Endothelial cell of umbilical vein (primary cell): ENCODE data around the gene AVL9. TPM values are rescaled to one million over a fixed set of nuclear protein-coding genes. Genes with fewer than 3 reads are reported as not detected.

Source experiments
- BruUV-seq: library from RNA; stranded (reverse); fragments of 400-500 nt; replicated peaks from 2 replicates; lab custom pipeline; 2021; lab: Mats Ljungman, UMichigan
- CTCF ChIA-PET: fragments of 300-600, 350-600 bp; sonication (Branson Sonifier 250); formaldehyde crosslinking; loops from one replicate; lab custom pipeline; 2021; ENCODE audit warnings: antibody characterized with exemption, inconsistent platforms; lab: Charles Lee
- POLR2A ChIA-PET: fragments of 300-600, 350-600 bp; sonication (Branson Sonifier 250); formaldehyde crosslinking; loops from one replicate; lab custom pipeline; 2021; ENCODE audit warnings: antibody characterized with exemption, inconsistent platforms; lab: Charles Lee
- DNase-seq: peaks from one replicate; pipeline ENCODE4 v3.0.0-alpha.2; 2011; ENCODE audit warnings: low read depth, low spot score
- FAIRE-seq: peaks from 2 replicates; lab custom pipeline; 2011; peaks lifted over from hg19 to GRCh38; lab: Jason Lieb, UNC
- H2AFZ ChIP-seq: 2 replicates; pipeline ENCODE4 v1.6.0; 2012; ENCODE audit warnings: low read depth, low read length, control low read depth, inconsistent platforms
- H3K27ac ChIP-seq: 2 replicates; pipeline ENCODE4 v1.5.1; 2011; ENCODE audit warnings: low read depth, mild to moderate bottlenecking, control low read depth, low read length, moderate library complexity; ENCODE audit not compliant: insufficient read depth
- H3K27me3 ChIP-seq, 2 experiments: 2 replicates each; pipeline versions ENCODE4 v1.6.0 to v1.6.1; 2011; ENCODE audit warnings: low read length in 2 of 2, mixed read lengths in 1 of 2; ENCODE audit not compliant: control insufficient read depth in 2 of 2, insufficient read depth in 2 of 2
- H3K36me3 ChIP-seq, 2 experiments: 2 replicates in 1 of 2; 3 replicates in 1 of 2; pipeline ENCODE4 v1.5.1; 2011; ENCODE audit warnings: low read length in 2 of 2, mild to moderate bottlenecking in 1 of 2, moderate library complexity in 1 of 2; ENCODE audit not compliant: control insufficient read depth in 2 of 2, insufficient read depth in 2 of 2; ENCODE audit errors: extremely low read depth in 1 of 2
- H3K4me1 ChIP-seq: 3 replicates; pipeline ENCODE4 v1.5.1; 2011; ENCODE audit warnings: mild to moderate bottlenecking, low read length; ENCODE audit not compliant: control insufficient read depth, insufficient read depth; ENCODE audit errors: extremely low read depth
- H3K4me2 ChIP-seq: 2 replicates; pipeline ENCODE4 v1.6.1; 2011; ENCODE audit warnings: low read length, control low read depth, mixed read lengths; ENCODE audit not compliant: insufficient read depth
- H3K4me3 ChIP-seq, 3 experiments: fragments of 200-600 bp in 1 of 3; sonication (generic), shearing (Covaris generic) in 1 of 3; replicated peaks in 1 of 3; 2 replicates each; pipeline ENCODE4 v1.5.1; 2011 to 2016; ENCODE audit warnings: control low read depth in 3 of 3, low read length in 3 of 3, mild to moderate bottlenecking in 2 of 3, inconsistent platforms in 1 of 3, low read depth in 1 of 3, moderate library complexity in 1 of 3; ENCODE audit not compliant: insufficient read depth in 1 of 3
- H3K79me2 ChIP-seq: 2 replicates; pipeline ENCODE4 v1.6.0; 2012; ENCODE audit warnings: low read length, inconsistent platforms; ENCODE audit not compliant: control insufficient read depth, insufficient read depth
- H3K9ac ChIP-seq: replicated peaks from 2 replicates; pipeline ENCODE3; 2011; ENCODE audit warnings: low read length, control low read depth; ENCODE audit not compliant: insufficient read depth; ENCODE audit errors: extremely low read depth
- H3K9me1 ChIP-seq: replicated peaks from 3 replicates; pipeline ENCODE4 v1.6.0; 2011; ENCODE audit warnings: mild to moderate bottlenecking, low read length; ENCODE audit not compliant: control insufficient read depth, insufficient read depth; ENCODE audit errors: extremely low read depth
- H3K9me3 ChIP-seq: replicated peaks from 2 replicates; pipeline ENCODE4 v1.5.1; 2012; ENCODE audit warnings: low read length, inconsistent platforms; ENCODE audit not compliant: control insufficient read depth, insufficient read depth
- H4K20me1 ChIP-seq: replicated peaks from 2 replicates; pipeline ENCODE3; 2011; ENCODE audit warnings: mild to moderate bottlenecking, low read length; ENCODE audit not compliant: control insufficient read depth, insufficient read depth; ENCODE audit errors: extremely low read depth
- CTCF ChIP-seq, 2 donors: IDR thresholded peaks; 1 replicate in 1 of 2; 2 replicates in 1 of 2; pipeline ENCODE4 v1.5.1; 2011; ENCODE audit warnings: low read length in 2 of 2, mild to moderate bottlenecking in 2 of 2, moderate library complexity in 2 of 2, control low read depth in 1 of 2, inconsistent platforms in 1 of 2, low read depth in 1 of 2; ENCODE audit not compliant: insufficient read depth in 1 of 2; ENCODE audit errors: extremely low read depth in 1 of 2
- EZH2 ChIP-seq: IDR thresholded peaks from 2 replicates; pipeline ENCODE4 v1.6.1; 2012; ENCODE audit warnings: borderline replicate concordance, low read depth, mild to moderate bottlenecking, moderate library complexity, low read length, inconsistent platforms; ENCODE audit not compliant: severe bottlenecking
- FOS ChIP-seq: IDR thresholded peaks from 2 replicates; pipeline ENCODE4 v1.6.1; 2011; ENCODE audit warnings: mild to moderate bottlenecking, low read length, moderate library complexity, borderline replicate concordance; ENCODE audit not compliant: insufficient read depth
- GATA2 ChIP-seq: IDR thresholded peaks from 2 replicates; pipeline ENCODE4 v1.7.0; 2011; ENCODE audit warnings: low read depth, mild to moderate bottlenecking, moderate library complexity, mixed read lengths, low read length; ENCODE audit not compliant: insufficient read length, insufficient read depth
- JUN ChIP-seq: IDR thresholded peaks from 2 replicates; pipeline ENCODE4 v1.6.1; 2011; ENCODE audit warnings: borderline replicate concordance, low read depth; ENCODE audit not compliant: insufficient read length, insufficient read depth
- MAX ChIP-seq: IDR thresholded peaks from 2 replicates; pipeline ENCODE4 v1.6.1; 2011; ENCODE audit not compliant: insufficient read depth, insufficient read length
- MYC ChIP-seq: IDR thresholded peaks from one replicate; pipeline ENCODE4 v1.6.1; 2011; ENCODE audit warnings: mild to moderate bottlenecking, low read depth, low read length
- POLR2A ChIP-seq: IDR thresholded peaks from 2 replicates; pipeline ENCODE4 v1.6.1; 2012; ENCODE audit warnings: low read depth, mild to moderate bottlenecking, control low read depth, low read length
- POLR2AphosphoS5 ChIP-seq: IDR thresholded peaks from 2 replicates; pipeline ENCODE4 v1.6.1; 2012; ENCODE audit warnings: low read depth, mild to moderate bottlenecking, control low read depth, low read length, moderate library complexity; ENCODE audit not compliant: insufficient read depth
- dilution Hi-C: fragments of 300-500 bp; cut with MboI; formaldehyde crosslinking; loops from one replicate; pipeline ENCODE4 v1.15.0; 2019; ENCODE audit warnings: low sequenced_read_pairs; ENCODE audit not compliant: extremely low pct_ligation_motif_present
- intact Hi-C: fragments of 100-400 bp; cut with micrococcal nuclease; formaldehyde crosslinking; loops from one replicate; pipeline ENCODE4 v1.10.0; 2022
- polyA plus RNA-seq, 4 experiments: library from polyadenylated mRNA; depleted of rRNA in 3 of 4; stranded (reverse) in 3 of 4; unstranded in 1 of 4; fragments of >200 nt; gene quantifications; 2 replicates each; pipeline versions ENCODE4 v1.2.1 to v1.2.3, GENCODE V29; 2011 to 2012; ENCODE audit warnings: missing spikeins in 1 of 4
- total RNA-seq: library from RNA; stranded (reverse); gene quantifications from 2 replicates; pipeline ENCODE4 v1.2.3, GENCODE V29; 2021

The AVL9 gene
- total and polyA plus RNA-seq, 2 donors (not counting 3 experiments of a cell fraction or from before 2014, with no cell fraction given) = 12.7 to 42.5 TPM

GRCh38 chr7:32531402-32531801, 36.1 kb downstream of the AVL9 start:
- no peak for TF ChIP-seq GATA2
- TF ChIP-seq FOS = no peak
- TF ChIP-seq POLR2AphosphoS5 = no peak
- TF ChIP-seq EZH2 = no peak
- no peak for TF ChIP-seq CTCF (IDR thresholded peaks at IDR 0.05; ENCODE audit: extremely low read depth in 1 of 2, insufficient read depth in 1 of 2, low read depth in 1 of 2, low read length in 2 of 2)
- TF ChIP-seq JUN = no peak
- no peak for TF ChIP-seq MYC
- no peak for TF ChIP-seq MAX
- TF ChIP-seq POLR2A = no peak
- no TSS peak for BruUV-seq
- DNase-seq (no peak), FAIRE-seq (no peak)
- peaks cover under 1% of the 10 kb centered on the region for H3K4me1 ChIP-seq
- dilution Hi-C loops = no loop called here
- no peaks in the 10 kb centered on the region for H3K36me3 ChIP-seq
- no peak overlapping the region for H3K9ac ChIP-seq
- H3K9me1 ChIP-seq = no peaks in the 10 kb centered on the region
- H3K79me2 ChIP-seq = peaks cover 19% of the 10 kb centered on the region
- no peak overlapping the region for H2AFZ ChIP-seq
- no peaks in the 10 kb centered on the region for H3K27me3 ChIP-seq
- H3K4me2 ChIP-seq = no peak overlapping the region
- CTCF ChIA-PET = interaction anchor here (0.5 to 1.1 kb wide), 2 partner anchors 37 to 1389 kb away, joined by 3 read pairs; no protein-coding TSS in a partner anchor
- POLR2A ChIA-PET = no interaction called here
- no peak overlapping the region for H3K27ac ChIP-seq
- H4K20me1 ChIP-seq = no peaks in the 10 kb centered on the region
- no peak overlapping the region for H3K4me3 ChIP-seq
- H3K9me3 ChIP-seq = no peaks in the 10 kb centered on the region
- intact Hi-C loops = no loop called here
